IMR-90 (cell line): ENCODE results near the gene RAI14. TPM values are rescaled to one million over a fixed set of nuclear protein-coding genes. Genes with fewer than 3 reads are reported as not detected.

Experiments
- ATAC-seq: fragments of 200-7000 bp; cut with Tn5 transposase; 2 replicates; pipeline ENCODE4 v1.9.1; 2020; ENCODE audit warnings: low read depth, mild to moderate bottlenecking, moderate library complexity
- BruUV-seq: library from RNA; stranded (reverse); fragments of 400-500 nt; replicated peaks from 2 replicates; lab custom pipeline; 2021; lab: Mats Ljungman, UMichigan
- CTCF ChIA-PET: fragments of 300-600 bp; formaldehyde crosslinking; extraction: SDS; loops from one replicate; lab custom pipeline; 2021; ENCODE audit warnings: antibody characterized with exemption; lab: Yijun Ruan, JAX
- POLR2A ChIA-PET: fragments of 300-600 bp; sonication (Branson Sonifier 250); formaldehyde crosslinking; loops from one replicate; lab custom pipeline; 2022; ENCODE audit warnings: antibody characterized with exemption; ENCODE audit not compliant: unreplicated experiment; lab: Charles Lee
- DNase-seq: peaks from one replicate; pipeline ENCODE4 v3.0.0; 2013
- H2AFZ ChIP-seq: replicated peaks from 2 replicates; pipeline ENCODE3; 2013; ENCODE audit warnings: low read length, mild to moderate bottlenecking; ENCODE audit not compliant: poor library complexity
- H2AK5ac ChIP-seq: 2 replicates; pipeline ENCODE4 v1.6.1; 2013; ENCODE audit warnings: low read depth, low read length, inconsistent platforms
- H2AK9ac ChIP-seq: replicated peaks from 2 replicates; pipeline ENCODE3; 2013; ENCODE audit warnings: mild to moderate bottlenecking, low read depth, low read length, moderate library complexity; ENCODE audit not compliant: poor library complexity
- H2BK120ac ChIP-seq: 2 replicates; pipeline ENCODE4 v1.6.1; 2013; ENCODE audit warnings: low read depth, low read length, inconsistent platforms
- H2BK15ac ChIP-seq: 3 replicates; pipeline ENCODE4 v1.6.1; 2013; ENCODE audit warnings: low read depth, low read length, inconsistent platforms
- H2BK20ac ChIP-seq: 2 replicates; pipeline ENCODE4 v1.6.1; 2013; ENCODE audit warnings: low read depth, mild to moderate bottlenecking, inconsistent platforms, low read length, moderate library complexity
- H2BK5ac ChIP-seq: 2 replicates; pipeline ENCODE4 v1.6.1; 2013; ENCODE audit warnings: mild to moderate bottlenecking, low read depth, low read length, inconsistent platforms; ENCODE audit not compliant: poor library complexity, severe bottlenecking
- H3K14ac ChIP-seq: replicated peaks from 2 replicates; pipeline ENCODE4 v1.6.1; 2013; ENCODE audit warnings: low read depth, low read length, inconsistent platforms
- H3K18ac ChIP-seq: 2 replicates; pipeline ENCODE4 v1.6.1; 2013; ENCODE audit warnings: low read depth, low read length, control low read depth
- H3K23ac ChIP-seq: 2 replicates; pipeline ENCODE4 v1.6.1; 2013; ENCODE audit warnings: low read depth, low read length, inconsistent platforms
- H3K27ac ChIP-seq: 2 replicates; pipeline ENCODE4 v1.5.1; 2013; ENCODE audit warnings: mild to moderate bottlenecking, control low read depth, low read length; ENCODE audit not compliant: insufficient read depth
- H3K27me3 ChIP-seq: 2 replicates; pipeline ENCODE4 v1.6.1; 2013; ENCODE audit warnings: low read length; ENCODE audit not compliant: control insufficient read depth, insufficient read depth
- H3K36me3 ChIP-seq: 2 replicates; pipeline ENCODE4 v1.6.1; 2013; ENCODE audit warnings: low read length, mixed read lengths; ENCODE audit not compliant: control insufficient read depth, insufficient read depth
- H3K4ac ChIP-seq: 2 replicates; pipeline ENCODE4 v1.6.1; 2013; ENCODE audit warnings: low read depth, low read length, inconsistent platforms
- H3K4me1 ChIP-seq: 2 replicates; pipeline ENCODE4 v1.6.1; 2013; ENCODE audit warnings: low read length, mixed read lengths; ENCODE audit not compliant: control insufficient read depth, insufficient read depth
- H3K4me2 ChIP-seq: 2 replicates; pipeline ENCODE4 v1.6.1; 2013; ENCODE audit warnings: low read depth, mild to moderate bottlenecking, control low read depth, low read length, moderate library complexity
- H3K4me3 ChIP-seq: 2 replicates; pipeline ENCODE4 v1.5.1; 2013; ENCODE audit warnings: low read depth, mild to moderate bottlenecking, control low read depth, low read length, moderate library complexity; ENCODE audit not compliant: insufficient read depth
- H3K56ac ChIP-seq: 2 replicates; pipeline ENCODE4 v1.6.1; 2013; ENCODE audit warnings: low read length, inconsistent platforms; ENCODE audit not compliant: insufficient read depth; ENCODE audit errors: extremely low read depth
- H3K79me1 ChIP-seq, 2 experiments: 2 replicates each; pipeline ENCODE4 v1.6.1; 2013; ENCODE audit warnings: low read length in 2 of 2, inconsistent platforms in 1 of 2, low read depth in 1 of 2
- H3K9ac ChIP-seq: 2 replicates; pipeline ENCODE4 v1.6.1; 2013; ENCODE audit warnings: low read depth, low read length, control low read depth
- H3K9me1 ChIP-seq: 2 replicates; pipeline ENCODE4 v1.6.1; 2013; ENCODE audit warnings: low read length, inconsistent platforms; ENCODE audit not compliant: insufficient read depth
- H3K9me3 ChIP-seq: 2 replicates; pipeline ENCODE4 v1.6.1; 2013; ENCODE audit warnings: low read length; ENCODE audit not compliant: control insufficient read depth, insufficient read depth
- H4K20me1 ChIP-seq: 2 replicates; pipeline ENCODE4 v1.6.1; 2013; ENCODE audit warnings: low read length, inconsistent platforms; ENCODE audit not compliant: insufficient read depth
- H4K5ac ChIP-seq: 2 replicates; pipeline ENCODE4 v1.6.1; 2013; ENCODE audit warnings: mild to moderate bottlenecking, low read depth, low read length, control low read depth
- H4K8ac ChIP-seq, 2 experiments: 2 replicates each; pipeline ENCODE4 v1.6.1; 2013; ENCODE audit warnings: low read depth in 2 of 2, low read length in 2 of 2, control low read depth in 1 of 2, inconsistent platforms in 1 of 2
- H4K91ac ChIP-seq: 2 replicates; pipeline ENCODE4 v1.6.1; 2013; ENCODE audit warnings: low read depth, low read length, inconsistent platforms; ENCODE audit not compliant: insufficient read depth
- BHLHE40 ChIP-seq: fragments of 150-350 bp; IDR thresholded peaks from 2 replicates; pipeline ENCODE4 v1.6.1; 2016; ENCODE audit warnings: mild to moderate bottlenecking, low read depth, low read length
- CEBPB ChIP-seq: IDR thresholded peaks from 2 replicates; pipeline ENCODE4 v1.6.1; 2012; ENCODE audit warnings: low read depth, low read length, improper control_type of control experiment
- CHD1 ChIP-seq: IDR thresholded peaks from 2 replicates; pipeline ENCODE4 v1.6.1; 2012; ENCODE audit warnings: low read depth, low read length, improper control_type of control experiment
- MAFK ChIP-seq: IDR thresholded peaks from 2 replicates; pipeline ENCODE4 v1.6.1; 2012; ENCODE audit warnings: low read depth, low read length, improper control_type of control experiment
- MAZ ChIP-seq: IDR thresholded peaks from 2 replicates; pipeline ENCODE4 v1.6.1; 2012; ENCODE audit warnings: low read depth, mild to moderate bottlenecking, low read length, improper control_type of control experiment, moderate library complexity, borderline replicate concordance
- MXI1 ChIP-seq: IDR thresholded peaks from 2 replicates; pipeline ENCODE4 v1.6.1; 2012; ENCODE audit warnings: low read depth, mild to moderate bottlenecking, low read length, moderate library complexity, borderline replicate concordance
- NFE2L2 ChIP-seq: fragments of 150-350 bp; IDR thresholded peaks from 2 replicates; pipeline ENCODE4 v1.6.1; 2016; ENCODE audit warnings: low read depth, mild to moderate bottlenecking, low read length
- RAD21 ChIP-seq: IDR thresholded peaks from 2 replicates; pipeline ENCODE4 v1.6.1; 2012; ENCODE audit warnings: low read length, improper control_type of control experiment
- RCOR1 ChIP-seq: IDR thresholded peaks from 2 replicates; pipeline ENCODE4 v1.6.1; 2012; ENCODE audit warnings: mild to moderate bottlenecking, low read length, improper control_type of control experiment; ENCODE audit not compliant: insufficient replicate concordance
- RFX5 ChIP-seq: IDR thresholded peaks from 2 replicates; pipeline ENCODE4 v1.8.0; 2012; ENCODE audit warnings: low read depth, mild to moderate bottlenecking, low read length, moderate library complexity
- SMC3 ChIP-seq: fragments of 150-350 bp; IDR thresholded peaks from 2 replicates; pipeline ENCODE4 v1.6.1; 2016; ENCODE audit warnings: low read depth, mild to moderate bottlenecking, antibody characterized with exemption, low read length, moderate library complexity
- USF2 ChIP-seq: fragments of 150-350 bp; IDR thresholded peaks from 2 replicates; pipeline ENCODE4 v1.6.1; 2017; ENCODE audit warnings: mild to moderate bottlenecking, antibody characterized with exemption, low read length, low read depth
- WGBS, 2 experiments: methylation state at CpG; one replicate each; pipeline versions ENCODE4 v1.1.5 to v1.1.7; 2013; ENCODE audit warnings: missing lambda C conversion rate in 2 of 2; ENCODE audit not compliant: insufficient read length in 1 of 2; ENCODE audit errors: extremely low coverage in 2 of 2; 5-methylcytosine and 5-hydroxymethylcytosine counted together
- dilution Hi-C: fragments of 300-500 bp; cut with HindIII; formaldehyde crosslinking; loops from one replicate; pipeline ENCODE4 v1.14.3; 2018; ENCODE audit warnings: low sequenced_read_pairs; ENCODE audit not compliant: unreplicated experiment
- in situ Hi-C: fragments of 300-500 bp; cut with MboI; formaldehyde crosslinking; loops from 3 replicates; pipeline ENCODE4 v1.14.3; 2019; ENCODE audit warnings: low sequenced_read_pairs, inconsistent platforms, mixed read lengths
- intact Hi-C: fragments of 100-400 bp; cut with micrococcal nuclease; formaldehyde crosslinking; loops from 2 replicates; pipeline ENCODE4 v1.10.0; 2022
- polyA plus RNA-seq, 3 experiments: library from polyadenylated mRNA; depleted of rRNA; stranded (reverse); fragments of >200 nt; gene quantifications; 2 replicates each; pipeline ENCODE4 v1.2.3, GENCODE V29; 2012; ENCODE audit warnings: low replicate concordance in 1 of 3
- total RNA-seq: library from RNA; depleted of rRNA; stranded (reverse); fragments of >200 nt; gene quantifications from 2 replicates; pipeline ENCODE4 v1.2.3, GENCODE V29; 2012
- TF ChIP-seq, protein P1 (sequence below): conservative IDR thresholded peaks from 2 replicates; pipeline ENCODE4 v1.5.1; 2012; ENCODE audit warnings: mild to moderate bottlenecking, low read depth, low read length, improper control_type of control experiment
- TF ChIP-seq, protein P2 (sequence below): fragments of 150-350 bp; IDR thresholded peaks from 2 replicates; pipeline ENCODE4 v1.6.1; 2016; ENCODE audit warnings: low read depth, mild to moderate bottlenecking, low read length, moderate library complexity, borderline replicate concordance

Gene RAI14
- total and polyA plus RNA-seq, 2 of the 4 experiments (the other 2 are of a cell fraction) = 221 to 267 TPM

DNA sequence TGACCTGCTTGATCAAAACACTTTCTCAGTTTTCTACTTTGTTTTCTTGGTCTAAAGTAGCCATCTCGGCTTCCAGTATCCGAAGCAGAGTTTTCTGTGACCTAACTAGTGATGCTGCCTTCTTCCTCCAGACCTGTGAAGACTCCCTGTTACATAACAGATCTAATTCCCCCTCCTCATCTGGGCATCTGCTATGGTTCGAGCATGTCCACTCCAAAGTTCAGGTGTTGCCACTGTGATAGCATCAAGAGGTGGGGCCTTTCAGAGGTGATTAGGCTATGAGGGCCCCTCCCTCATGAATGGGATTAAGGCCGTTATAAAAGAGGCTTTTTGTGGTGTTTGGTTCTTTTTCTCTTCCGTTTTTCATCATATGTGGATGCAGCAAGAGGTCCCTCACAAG is 203.1 kb downstream of the RAI14 start:
- Histone ChIP-seq H3K4me2 (no peak overlapping the region), H3K4ac (no peak overlapping the region), H3K27ac (no peak overlapping the region), H2AK5ac (no peak overlapping the region), H3K56ac (no peak overlapping the region), H4K20me1 (no peaks in the 10 kb centered on the region), H4K91ac (no peak overlapping the region), H3K23ac (no peak overlapping the region), H3K79me1 (no peaks in the 10 kb centered on the region), H4K8ac (no peak overlapping the region), H2BK5ac (no peak overlapping the region), H3K4me3 (no peak overlapping the region), H3K18ac (no peak overlapping the region), H2AFZ (no peak overlapping the region), H2BK120ac (no peak overlapping the region), H2AK9ac (no peak overlapping the region), H3K9ac (no peak overlapping the region), H2BK15ac (no peak overlapping the region), H3K9me3 (no peaks in the 10 kb centered on the region), H3K9me1 (no peaks in the 10 kb centered on the region), H3K36me3 (no peaks in the 10 kb centered on the region), H3K14ac (no peak overlapping the region), H3K27me3 (no peaks in the 10 kb centered on the region; the same call in none of the 2 replicates), H2BK20ac (no peak overlapping the region), H3K4me1 (no peaks in the 10 kb centered on the region), H4K5ac (no peak overlapping the region)
- ChIA-PET POLR2A (no interaction called here), CTCF (no interaction called here)
- TF ChIP-seq NFE2L2 (no peak), MAFK (no peak), CHD1 (no peak), RCOR1 (no peak), BHLHE40 (no peak), CEBPB (no peak), RFX5 (no peak), SMC3 (no peak), MAZ (no peak), USF2 (no peak), RAD21 (no peak), MXI1 (no peak)
- TF ChIP-seq, protein P1, sequence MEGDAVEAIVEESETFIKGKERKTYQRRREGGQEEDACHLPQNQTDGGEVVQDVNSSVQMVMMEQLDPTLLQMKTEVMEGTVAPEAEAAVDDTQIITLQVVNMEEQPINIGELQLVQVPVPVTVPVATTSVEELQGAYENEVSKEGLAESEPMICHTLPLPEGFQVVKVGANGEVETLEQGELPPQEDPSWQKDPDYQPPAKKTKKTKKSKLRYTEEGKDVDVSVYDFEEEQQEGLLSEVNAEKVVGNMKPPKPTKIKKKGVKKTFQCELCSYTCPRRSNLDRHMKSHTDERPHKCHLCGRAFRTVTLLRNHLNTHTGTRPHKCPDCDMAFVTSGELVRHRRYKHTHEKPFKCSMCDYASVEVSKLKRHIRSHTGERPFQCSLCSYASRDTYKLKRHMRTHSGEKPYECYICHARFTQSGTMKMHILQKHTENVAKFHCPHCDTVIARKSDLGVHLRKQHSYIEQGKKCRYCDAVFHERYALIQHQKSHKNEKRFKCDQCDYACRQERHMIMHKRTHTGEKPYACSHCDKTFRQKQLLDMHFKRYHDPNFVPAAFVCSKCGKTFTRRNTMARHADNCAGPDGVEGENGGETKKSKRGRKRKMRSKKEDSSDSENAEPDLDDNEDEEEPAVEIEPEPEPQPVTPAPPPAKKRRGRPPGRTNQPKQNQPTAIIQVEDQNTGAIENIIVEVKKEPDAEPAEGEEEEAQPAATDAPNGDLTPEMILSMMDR = no peak
- TF ChIP-seq, protein P2, sequence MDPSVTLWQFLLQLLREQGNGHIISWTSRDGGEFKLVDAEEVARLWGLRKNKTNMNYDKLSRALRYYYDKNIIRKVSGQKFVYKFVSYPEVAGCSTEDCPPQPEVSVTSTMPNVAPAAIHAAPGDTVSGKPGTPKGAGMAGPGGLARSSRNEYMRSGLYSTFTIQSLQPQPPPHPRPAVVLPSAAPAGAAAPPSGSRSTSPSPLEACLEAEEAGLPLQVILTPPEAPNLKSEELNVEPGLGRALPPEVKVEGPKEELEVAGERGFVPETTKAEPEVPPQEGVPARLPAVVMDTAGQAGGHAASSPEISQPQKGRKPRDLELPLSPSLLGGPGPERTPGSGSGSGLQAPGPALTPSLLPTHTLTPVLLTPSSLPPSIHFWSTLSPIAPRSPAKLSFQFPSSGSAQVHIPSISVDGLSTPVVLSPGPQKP = no peak
- dilution Hi-C loops (no loop called here), intact Hi-C loops (no loop called here), in situ Hi-C loops (no loop called here)
- DNase-seq (no peak), ATAC-seq (no peak)
- WGBS, 2 experiments = 80% methylated on average over 1 of the region's 5 CpGs; no CpG with 5 or more reads in 1 of the 2 experiments
- no TSS peak for BruUV-seq
